ENCODE results near the gene RPL12.

The RPL12 gene

GRCh38 chr9:127405344-127406125 is 45.7 kb downstream of the RPL12 start:
- no peak overlapping the region for H3K9ac ChIP-seq (ENCODE audit: low read depth, low read length)
- no peak overlapping the region for H3K4me2 ChIP-seq (ENCODE audit: insufficient read depth, low read length)
- no peak overlapping the region for H3K27ac ChIP-seq (ENCODE audit: low read length)
- H3K4me1 ChIP-seq (ENCODE audit: insufficient read depth, low read length) = no peaks in the 10 kb centered on the region
- H3K4me3 ChIP-seq (ENCODE audit: low read depth in 1 of 2, low read length in 2 of 2) = no peak overlapping the region
- TF ChIP-seq EZH2 (IDR thresholded peaks at IDR 0.05; ENCODE audit: borderline replicate concordance, low read depth, low read length, severe bottlenecking) (no peak), CTCF (IDR thresholded peaks at IDR 0.05; ENCODE audit: borderline replicate concordance, extremely low read depth, low read length, poor library complexity, severe bottlenecking) (no peak)
- ATAC-seq (ENCODE audit: insufficient read depth, low read depth) (no peak), DNase-seq (no peak)
- H3K9me3 ChIP-seq (ENCODE audit: insufficient read depth, low read length, severe bottlenecking) = no peaks in the 10 kb centered on the region
- H3K27me3 ChIP-seq (ENCODE audit: insufficient read depth, low read length, poor library complexity) = peaks cover 30% of the 10 kb centered on the region
- no peaks in the 10 kb centered on the region for H3K79me2 ChIP-seq (ENCODE audit: insufficient read depth, low read length)
- H2AFZ ChIP-seq (ENCODE audit: low read depth, low read length) = no peak overlapping the region
- peaks cover 63% of the 10 kb centered on the region for H4K20me1 ChIP-seq (ENCODE audit: insufficient read depth, low read length)
- no peaks in the 10 kb centered on the region for H3K36me3 ChIP-seq (ENCODE audit: insufficient read depth, low read length)

- TF ChIP-seq EZH2 (IDR thresholded peaks at IDR 0.05; ENCODE audit: borderline replicate concordance, low read depth, low read length, severe bottlenecking) (no peak), CTCF (IDR thresholded peaks at IDR 0.05; ENCODE audit: borderline replicate concordance, extremely low read depth, low read length, poor library complexity, severe bottlenecking) (no peak)
- H3K9me3 ChIP-seq (ENCODE audit: insufficient read depth, low read length, severe bottlenecking) = no peaks in the 10 kb centered on the region
- no peak overlapping the region for H3K4me2 ChIP-seq (ENCODE audit: insufficient read depth, low read length)
- DNase-seq = no peak
- H3K27me3 ChIP-seq (ENCODE audit: insufficient read depth, low read length, poor library complexity) = peaks cover 28% of the 10 kb centered on the region
- no peak overlapping the region for H3K27ac ChIP-seq (ENCODE audit: low read length)
- no peak overlapping the region for H3K9ac ChIP-seq (ENCODE audit: low read depth, low read length)
- H3K36me3 ChIP-seq (ENCODE audit: insufficient read depth, low read length) = no peaks in the 10 kb centered on the region
- ATAC-seq (ENCODE audit: insufficient read depth, low read depth) = no peak
- H3K79me2 ChIP-seq (ENCODE audit: insufficient read depth, low read length) = no peaks in the 10 kb centered on the region
- peaks cover 71% of the 10 kb centered on the region for H4K20me1 ChIP-seq (ENCODE audit: insufficient read depth, low read length)
- no peak overlapping the region for H3K4me3 ChIP-seq (ENCODE audit: low read depth in 1 of 2, low read length in 2 of 2)
- H3K4me1 ChIP-seq (ENCODE audit: insufficient read depth, low read length) = no peaks in the 10 kb centered on the region
- no peak overlapping the region for H2AFZ ChIP-seq (ENCODE audit: low read depth, low read length)
Observed at GRCh38 chr9:127404631-127405030, 46.6 kb downstream of the RPL12 start.

- H3K4me1 ChIP-seq (ENCODE audit: insufficient read depth, low read length) = no peaks in the 10 kb centered on the region
- H3K4me2 ChIP-seq (ENCODE audit: insufficient read depth, low read length) = no peak overlapping the region
- no peak overlapping the region for H3K4me3 ChIP-seq (ENCODE audit: low read depth in 1 of 2, low read length in 2 of 2)
- no peak overlapping the region for H3K27ac ChIP-seq (ENCODE audit: low read length)
- H4K20me1 ChIP-seq (ENCODE audit: insufficient read depth, low read length) = peaks cover 76% of the 10 kb centered on the region
- H3K9me3 ChIP-seq (ENCODE audit: insufficient read depth, low read length, severe bottlenecking) = no peaks in the 10 kb centered on the region
- no peak overlapping the region for H2AFZ ChIP-seq (ENCODE audit: low read depth, low read length)
- H3K9ac ChIP-seq (ENCODE audit: low read depth, low read length) = no peak overlapping the region
- no peaks in the 10 kb centered on the region for H3K79me2 ChIP-seq (ENCODE audit: insufficient read depth, low read length)
- TF ChIP-seq CTCF (IDR thresholded peaks at IDR 0.05; ENCODE audit: borderline replicate concordance, extremely low read depth, low read length, poor library complexity, severe bottlenecking) (no peak), EZH2 (IDR thresholded peaks at IDR 0.05; ENCODE audit: borderline replicate concordance, low read depth, low read length, severe bottlenecking) (no peak)
- no peaks in the 10 kb centered on the region for H3K36me3 ChIP-seq (ENCODE audit: insufficient read depth, low read length)
- DNase-seq (no peak), ATAC-seq (ENCODE audit: insufficient read depth, low read depth) (no peak)
- peaks cover 28% of the 10 kb centered on the region for H3K27me3 ChIP-seq (ENCODE audit: insufficient read depth, low read length, poor library complexity)
Observed at GRCh38 chr9:127403507-127404192, 47.6 kb downstream of the RPL12 start.
